CD4-positive, alpha-beta T cell treated with Interleukin-6 at 100 ng/mL for 8 hours (primary cell): ENCODE data around the gene ASRGL1.

Experiments
- DNase-seq: peaks from one replicate; pipeline ENCODE4 v3.0.0-alpha.2; 2020; ENCODE audit warnings: mixed read lengths, low spot score

Gene ASRGL1

GRCh38 chr11:62393061-62393611, 55.9 kb downstream of the ASRGL1 start:
- peak; percentile 46 for DNase-seq

- DNase-seq: no peak
Measured at GRCh38 chr11:62393735-62394134, 56.5 kb downstream of the ASRGL1 start.

- DNase-seq: peak; percentile 68
Measured at GRCh38 chr11:62394825-62395538, 57.7 kb downstream of the ASRGL1 start.

- no peak for DNase-seq
Measured at GRCh38 chr11:62395885-62396551, 58.8 kb downstream of the ASRGL1 start.

GRCh38 chr11:62398011-62398994, 61.1 kb downstream of the ASRGL1 start:
- no peak for DNase-seq

- no peak for DNase-seq
Measured at GRCh38 chr11:62399172-62399877, 62.1 kb downstream of the ASRGL1 start.

- DNase-seq: no peak
Measured at GRCh38 chr11:62399878-62400266, 62.6 kb downstream of the ASRGL1 start.

- no peak for DNase-seq
Measured at GRCh38 chr11:62400281-62400680, 63.0 kb downstream of the ASRGL1 start.

GRCh38 chr11:62400760-62401159, 63.5 kb downstream of the ASRGL1 start:
- DNase-seq: no peak

GRCh38 chr11:62401356-62401755, 64.1 kb downstream of the ASRGL1 start:
- no peak for DNase-seq

GRCh38 chr11:62401811-62402210, 64.6 kb downstream of the ASRGL1 start:
- DNase-seq: no peak

GRCh38 chr11:62402226-62402959, 65.1 kb downstream of the ASRGL1 start:
- DNase-seq: peak; percentile 66

- no peak for DNase-seq
Measured at GRCh38 chr11:62402960-62403730, 65.9 kb downstream of the ASRGL1 start.

GRCh38 chr11:62404435-62404834, 67.2 kb downstream of the ASRGL1 start:
- DNase-seq: no peak

GRCh38 chr11:62404901-62405300, 67.7 kb downstream of the ASRGL1 start:
- DNase-seq: no peak

- DNase-seq: no peak
Measured at GRCh38 chr11:62406034-62406433, 68.8 kb downstream of the ASRGL1 start.

- no peak for DNase-seq
Measured at GRCh38 chr11:62409831-62410230, 72.6 kb downstream of the ASRGL1 start.

GRCh38 chr11:62410972-62411371, 73.7 kb downstream of the ASRGL1 start:
- DNase-seq: no peak

- no peak for DNase-seq
Measured at GRCh38 chr11:62411524-62411923, 74.3 kb downstream of the ASRGL1 start.

- no peak for DNase-seq
Measured at GRCh38 chr11:62413060-62413696, 75.9 kb downstream of the ASRGL1 start.
